ENCODE measurements around the gene CRELD2.

The CRELD2 gene

GRCh38 chr22:49894322-49895054 lies 23.9 kb upstream of the CRELD2 start:
- no peaks in the 10 kb centered on the region for H3K9me3 ChIP-seq (ENCODE audit: low read length)
- no peaks in the 10 kb centered on the region for H3K9me2 ChIP-seq (ENCODE audit: low read depth, low read length)
- H3K27me3 ChIP-seq (ENCODE audit: insufficient read depth, low read length): no peaks in the 10 kb centered on the region
- TF ChIP-seq, protein P1, sequence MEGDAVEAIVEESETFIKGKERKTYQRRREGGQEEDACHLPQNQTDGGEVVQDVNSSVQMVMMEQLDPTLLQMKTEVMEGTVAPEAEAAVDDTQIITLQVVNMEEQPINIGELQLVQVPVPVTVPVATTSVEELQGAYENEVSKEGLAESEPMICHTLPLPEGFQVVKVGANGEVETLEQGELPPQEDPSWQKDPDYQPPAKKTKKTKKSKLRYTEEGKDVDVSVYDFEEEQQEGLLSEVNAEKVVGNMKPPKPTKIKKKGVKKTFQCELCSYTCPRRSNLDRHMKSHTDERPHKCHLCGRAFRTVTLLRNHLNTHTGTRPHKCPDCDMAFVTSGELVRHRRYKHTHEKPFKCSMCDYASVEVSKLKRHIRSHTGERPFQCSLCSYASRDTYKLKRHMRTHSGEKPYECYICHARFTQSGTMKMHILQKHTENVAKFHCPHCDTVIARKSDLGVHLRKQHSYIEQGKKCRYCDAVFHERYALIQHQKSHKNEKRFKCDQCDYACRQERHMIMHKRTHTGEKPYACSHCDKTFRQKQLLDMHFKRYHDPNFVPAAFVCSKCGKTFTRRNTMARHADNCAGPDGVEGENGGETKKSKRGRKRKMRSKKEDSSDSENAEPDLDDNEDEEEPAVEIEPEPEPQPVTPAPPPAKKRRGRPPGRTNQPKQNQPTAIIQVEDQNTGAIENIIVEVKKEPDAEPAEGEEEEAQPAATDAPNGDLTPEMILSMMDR (IDR thresholded peaks at IDR 0.05; ENCODE audit: low read length): no peak
- TF ChIP-seq EZH2 (IDR thresholded peaks at IDR 0.05; ENCODE audit: borderline replicate concordance, low read length): no peak
- no peak overlapping the region for H2AFZ ChIP-seq (ENCODE audit: low read length)
- H3K79me2 ChIP-seq (ENCODE audit: insufficient read depth, low read length): no peaks in the 10 kb centered on the region
- no peak overlapping the region for H3K4me3 ChIP-seq (ENCODE audit: low read depth, low read length, poor library complexity, severe bottlenecking)
- no peak overlapping the region for H3K27ac ChIP-seq (ENCODE audit: low read depth, low read length, poor library complexity, severe bottlenecking)
- no peaks in the 10 kb centered on the region for H3F3A ChIP-seq (ENCODE audit: insufficient read depth, low read length)
- H3K36me3 ChIP-seq (ENCODE audit: insufficient read depth, low read length): peaks cover 45% of the 10 kb centered on the region
- H4K20me1 ChIP-seq (ENCODE audit: insufficient read depth, low read length): no peaks in the 10 kb centered on the region
- no peaks in the 10 kb centered on the region for H3K4me1 ChIP-seq (ENCODE audit: insufficient read depth, low read length, severe bottlenecking)
- H3K4me2 ChIP-seq (ENCODE audit: low read length): no peak overlapping the region
- no peak overlapping the region for H3K9ac ChIP-seq (ENCODE audit: low read length)

DNA sequence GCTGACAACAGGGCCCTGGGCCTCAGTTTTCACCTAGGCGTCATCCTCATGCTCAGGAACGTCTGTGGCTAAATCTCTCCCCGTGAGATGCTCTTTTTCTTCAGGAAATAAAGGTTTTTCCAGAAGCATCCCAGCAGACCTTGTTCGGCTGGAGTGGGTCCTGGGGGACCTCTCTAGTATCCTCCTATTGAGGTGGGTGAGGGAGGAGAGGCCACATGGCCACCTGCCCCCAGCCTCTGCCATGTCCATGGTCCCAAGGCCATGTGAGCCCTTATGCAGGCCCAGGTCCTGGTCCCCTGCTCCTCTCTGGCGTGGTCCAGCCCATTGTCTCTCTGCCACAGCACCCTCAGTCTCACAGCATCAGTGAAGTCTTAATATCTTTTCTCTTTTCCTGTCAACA lies 22.2 kb upstream of the CRELD2 start:
- H3K9me3 ChIP-seq (ENCODE audit: low read length): no peaks in the 10 kb centered on the region
- no peaks in the 10 kb centered on the region for H4K20me1 ChIP-seq (ENCODE audit: insufficient read depth, low read length)
- no peaks in the 10 kb centered on the region for H3K27me3 ChIP-seq (ENCODE audit: insufficient read depth, low read length)
- H3K79me2 ChIP-seq (ENCODE audit: insufficient read depth, low read length): no peaks in the 10 kb centered on the region
- no peak overlapping the region for H3K27ac ChIP-seq (ENCODE audit: low read depth, low read length, poor library complexity, severe bottlenecking)
- no peak for TF ChIP-seq EZH2 (IDR thresholded peaks at IDR 0.05; ENCODE audit: borderline replicate concordance, low read length)
- TF ChIP-seq, protein P1 (IDR thresholded peaks at IDR 0.05; ENCODE audit: low read length): no peak
- no peaks in the 10 kb centered on the region for H3K9me2 ChIP-seq (ENCODE audit: low read depth, low read length)
- H3K4me1 ChIP-seq (ENCODE audit: insufficient read depth, low read length, severe bottlenecking): no peaks in the 10 kb centered on the region
- no peak overlapping the region for H3K9ac ChIP-seq (ENCODE audit: low read length)
- no peak overlapping the region for H3K4me2 ChIP-seq (ENCODE audit: low read length)
- no peak overlapping the region for H2AFZ ChIP-seq (ENCODE audit: low read length)
- H3K36me3 ChIP-seq (ENCODE audit: insufficient read depth, low read length): peaks cover 39% of the 10 kb centered on the region
- no peaks in the 10 kb centered on the region for H3F3A ChIP-seq (ENCODE audit: insufficient read depth, low read length)
- H3K4me3 ChIP-seq (ENCODE audit: low read depth, low read length, poor library complexity, severe bottlenecking): no peak overlapping the region

GRCh38 chr22:49897015-49897684 lies 21.3 kb upstream of the CRELD2 start:
- H3K36me3 ChIP-seq (ENCODE audit: insufficient read depth, low read length): peaks cover 41% of the 10 kb centered on the region

More at GRCh38 chr22:49897015-49897684, 21.3 kb upstream of the CRELD2 start:
- Histone ChIP-seq H3K4me3 (ENCODE audit: low read depth, low read length, poor library complexity, severe bottlenecking) (no peak overlapping the region), H3K27ac (ENCODE audit: low read depth, low read length, poor library complexity, severe bottlenecking) (no peak overlapping the region), H3K9me2 (ENCODE audit: low read depth, low read length) (no peaks in the 10 kb centered on the region), H3F3A (ENCODE audit: insufficient read depth, low read length) (no peaks in the 10 kb centered on the region), H2AFZ (ENCODE audit: low read length) (no peak overlapping the region), H3K79me2 (ENCODE audit: insufficient read depth, low read length) (no peaks in the 10 kb centered on the region), H3K9ac (ENCODE audit: low read length) (no peak overlapping the region), H3K27me3 (ENCODE audit: insufficient read depth, low read length) (no peaks in the 10 kb centered on the region), H3K4me1 (ENCODE audit: insufficient read depth, low read length, severe bottlenecking) (no peaks in the 10 kb centered on the region), H3K9me3 (ENCODE audit: low read length) (no peaks in the 10 kb centered on the region), H4K20me1 (ENCODE audit: insufficient read depth, low read length) (no peaks in the 10 kb centered on the region), H3K4me2 (ENCODE audit: low read length) (no peak overlapping the region)
- TF ChIP-seq, protein P1 (IDR thresholded peaks at IDR 0.05; ENCODE audit: low read length): no peak
- no peak for TF ChIP-seq EZH2 (IDR thresholded peaks at IDR 0.05; ENCODE audit: borderline replicate concordance, low read length)

All from OCI-LY1 (cell line).